GM18517 (cell line): Measurements from ENCODE around the gene MYZAP.

Experiments
- ATAC-seq: cut with Tn5 transposase; IDR thresholded peaks from one replicate; pipeline ENCODE4 v1.9.1; 2021; ENCODE audit warnings: mild to moderate bottlenecking, moderate library complexity; ENCODE audit not compliant: unreplicated experiment

MYZAP gene, protein sequence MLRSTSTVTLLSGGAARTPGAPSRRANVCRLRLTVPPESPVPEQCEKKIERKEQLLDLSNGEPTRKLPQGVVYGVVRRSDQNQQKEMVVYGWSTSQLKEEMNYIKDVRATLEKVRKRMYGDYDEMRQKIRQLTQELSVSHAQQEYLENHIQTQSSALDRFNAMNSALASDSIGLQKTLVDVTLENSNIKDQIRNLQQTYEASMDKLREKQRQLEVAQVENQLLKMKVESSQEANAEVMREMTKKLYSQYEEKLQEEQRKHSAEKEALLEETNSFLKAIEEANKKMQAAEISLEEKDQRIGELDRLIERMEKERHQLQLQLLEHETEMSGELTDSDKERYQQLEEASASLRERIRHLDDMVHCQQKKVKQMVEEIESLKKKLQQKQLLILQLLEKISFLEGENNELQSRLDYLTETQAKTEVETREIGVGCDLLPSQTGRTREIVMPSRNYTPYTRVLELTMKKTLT

DNA sequence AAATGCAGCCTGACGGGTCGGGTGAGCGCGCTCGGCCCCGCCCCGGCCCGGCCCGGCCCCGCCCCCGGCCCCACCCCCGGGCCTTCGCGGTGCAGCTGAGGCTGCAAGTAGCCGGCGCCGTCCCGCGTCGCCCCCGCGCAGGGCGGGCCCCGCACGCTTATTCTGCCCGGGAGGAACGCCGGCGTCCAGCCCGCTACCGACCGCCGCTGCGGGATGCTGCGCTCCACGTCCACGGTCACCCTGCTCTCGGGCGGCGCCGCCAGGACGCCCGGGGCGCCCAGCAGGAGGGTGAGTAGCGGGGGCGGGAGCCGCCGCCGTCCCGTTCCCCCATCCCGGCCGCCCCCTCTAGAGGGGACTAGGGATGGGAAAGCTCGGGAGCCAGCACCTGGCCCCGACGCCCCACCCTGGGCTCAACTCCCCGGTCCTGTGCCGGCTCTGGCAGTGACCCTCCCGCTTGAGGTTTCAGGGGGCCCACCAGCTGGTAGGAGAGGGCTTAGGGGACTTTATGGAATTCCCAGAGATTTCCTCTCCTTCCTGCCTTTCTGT is at the start of gene MYZAP:
MYZAP (plus strand) TSS at position 83 of the 546 bp plus-strand sequence; CDS start at position 214, 131 bp downstream.
- ATAC-seq = no peak

DNA sequence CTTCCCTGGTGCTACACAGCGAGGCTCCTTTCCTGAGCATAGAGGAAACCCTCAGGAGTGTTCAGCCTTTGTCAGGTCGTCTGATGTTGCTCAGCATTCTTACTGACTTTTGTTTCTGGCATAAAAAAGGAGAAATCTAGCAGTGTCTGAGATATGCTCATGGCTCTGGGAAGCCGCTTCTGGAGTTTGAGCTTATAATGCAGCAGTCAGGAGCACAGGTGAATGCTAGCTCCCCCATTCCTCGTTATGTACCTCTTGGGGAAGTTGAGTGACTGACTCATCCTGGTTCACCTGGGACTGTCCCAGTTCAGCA is 49.2 kb upstream of the MYZAP start:
- no peak for ATAC-seq

DNA sequence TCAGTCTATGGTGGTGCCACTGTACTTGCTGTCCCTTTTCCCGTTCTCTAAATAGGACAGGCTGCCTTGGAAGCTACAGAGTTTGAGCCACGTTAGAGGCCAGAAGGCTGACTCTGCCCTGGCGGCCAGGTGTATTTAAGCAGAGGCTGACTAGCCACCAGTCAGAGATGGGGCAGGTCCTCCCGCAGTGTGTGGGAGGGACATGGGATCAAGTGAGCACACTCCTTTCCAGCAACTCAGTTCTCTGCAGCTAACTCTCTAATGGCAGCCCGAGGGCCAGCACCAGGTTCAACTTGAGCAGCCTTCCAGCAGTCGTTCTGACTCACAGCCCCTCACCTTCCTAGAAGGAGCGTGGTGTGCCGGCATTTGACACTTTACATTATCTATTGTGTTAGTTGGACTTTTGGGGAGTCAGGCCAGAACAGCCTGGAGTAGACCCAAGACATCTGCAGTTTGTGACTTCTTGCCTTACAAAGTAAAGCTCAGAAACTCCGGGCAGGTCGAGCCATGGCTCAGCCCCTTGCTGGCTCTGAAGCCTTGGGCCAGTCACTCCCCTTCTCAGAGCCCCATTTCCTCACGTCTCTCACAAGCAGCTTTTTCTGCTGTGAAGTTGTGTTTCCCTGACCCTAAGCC is 46.7 kb upstream of the MYZAP start:
- no peak for ATAC-seq

DNA sequence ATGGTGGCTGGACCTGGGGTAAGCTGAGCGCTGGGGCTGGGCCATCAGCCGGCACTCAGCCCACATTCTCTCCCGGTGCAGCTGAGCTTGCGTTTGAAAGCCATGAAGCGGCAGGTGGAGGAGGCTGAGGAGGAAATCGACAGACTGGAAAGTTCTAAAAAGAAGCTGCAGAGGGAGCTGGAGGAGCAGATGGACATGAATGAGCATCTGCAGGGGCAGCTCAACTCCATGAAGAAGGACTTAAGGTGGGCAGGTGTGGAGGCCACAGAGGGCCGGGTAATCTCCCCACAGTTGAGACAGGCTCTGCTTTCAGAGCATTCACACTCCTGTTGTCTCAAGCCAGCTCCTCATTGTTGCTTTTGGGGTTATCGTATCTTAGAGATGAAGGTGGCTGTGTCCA is 45.7 kb upstream of the MYZAP start:
- ATAC-seq = no peak

DNA sequence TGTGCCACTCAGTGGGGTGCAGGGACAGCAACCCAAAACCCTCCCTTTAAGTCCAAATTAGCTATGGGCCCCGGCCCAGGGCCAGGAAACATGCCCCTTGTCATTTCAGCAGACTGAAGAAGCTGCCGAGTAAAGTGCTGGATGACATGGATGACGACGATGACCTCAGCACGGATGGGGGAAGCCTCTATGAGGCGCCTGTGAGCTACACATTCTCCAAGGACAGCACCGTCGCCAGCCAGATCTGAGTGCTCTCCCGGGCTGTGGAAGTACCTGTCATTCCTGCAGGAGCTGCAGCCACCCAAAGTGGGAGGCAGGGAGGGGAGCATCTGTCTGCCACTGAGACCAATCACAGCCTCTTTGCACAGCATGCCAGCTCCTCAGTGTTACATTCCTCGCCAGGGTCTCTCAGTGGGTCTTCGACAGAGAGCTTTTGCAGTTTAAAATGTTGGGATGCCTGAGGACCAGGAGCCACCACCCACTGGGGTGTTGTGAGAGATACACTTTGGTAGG is 44.4 kb upstream of the MYZAP start:
- ATAC-seq = no peak

DNA sequence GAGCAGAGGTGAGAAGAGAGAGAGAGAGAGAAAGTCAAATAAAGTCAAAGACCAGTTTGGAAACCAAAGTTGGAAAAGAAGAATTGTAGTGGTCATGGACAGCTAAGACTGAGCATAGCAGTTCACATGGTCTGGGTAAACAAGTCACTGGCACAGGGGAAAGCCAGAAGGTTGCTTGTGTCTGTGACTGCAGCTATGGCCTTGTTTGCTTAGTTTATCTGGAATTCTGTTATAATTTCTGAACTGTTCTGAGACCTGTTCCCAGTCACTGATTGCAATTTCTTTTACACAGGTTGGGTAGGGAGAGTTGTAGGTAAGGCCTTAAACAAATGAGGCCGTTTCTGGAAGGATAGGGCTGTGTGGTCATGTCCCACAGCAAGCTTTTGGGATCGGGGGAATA is 43.4 kb upstream of the MYZAP start:
- no peak for ATAC-seq

DNA sequence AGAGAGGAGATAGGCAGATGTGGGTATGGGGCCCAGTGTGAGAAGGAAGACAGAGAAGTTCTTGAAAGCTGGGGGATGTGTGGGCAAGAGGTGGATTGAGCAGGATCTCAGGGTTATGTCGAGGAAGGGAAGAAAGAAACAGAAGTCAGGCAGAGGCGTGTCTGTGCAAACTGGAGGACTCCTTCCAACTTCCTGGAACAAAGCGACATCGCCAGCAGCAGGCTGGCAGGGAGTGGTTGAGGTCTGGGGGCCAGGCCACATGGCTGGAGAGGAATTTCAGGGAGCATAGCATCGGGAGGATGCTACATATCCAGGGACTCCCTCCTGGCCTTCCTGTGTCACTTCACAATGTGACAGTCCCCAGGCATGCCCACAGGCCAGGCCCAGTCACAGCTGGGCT is 42.9 kb upstream of the MYZAP start:
- no peak for ATAC-seq

DNA sequence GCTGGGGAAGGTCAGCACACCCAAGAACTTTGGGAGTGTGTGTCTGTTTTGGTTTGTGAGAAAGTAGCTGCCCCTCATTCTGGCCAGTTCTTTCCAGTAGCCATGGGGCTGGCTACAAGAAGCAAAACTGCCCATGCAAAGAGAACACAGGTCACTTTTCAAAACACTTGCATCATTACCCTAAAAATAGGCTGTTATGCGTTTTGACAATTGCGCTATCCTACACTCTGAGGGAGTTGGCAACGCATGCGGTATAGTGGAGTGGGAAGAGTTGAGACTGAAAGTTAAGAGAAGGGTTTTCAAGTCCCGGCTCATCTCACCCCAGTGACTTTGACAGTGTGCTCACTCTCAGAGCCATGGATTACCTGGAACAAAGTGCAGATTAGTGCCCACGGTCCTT is 41.8 kb upstream of the MYZAP start:
- ATAC-seq = no peak

DNA sequence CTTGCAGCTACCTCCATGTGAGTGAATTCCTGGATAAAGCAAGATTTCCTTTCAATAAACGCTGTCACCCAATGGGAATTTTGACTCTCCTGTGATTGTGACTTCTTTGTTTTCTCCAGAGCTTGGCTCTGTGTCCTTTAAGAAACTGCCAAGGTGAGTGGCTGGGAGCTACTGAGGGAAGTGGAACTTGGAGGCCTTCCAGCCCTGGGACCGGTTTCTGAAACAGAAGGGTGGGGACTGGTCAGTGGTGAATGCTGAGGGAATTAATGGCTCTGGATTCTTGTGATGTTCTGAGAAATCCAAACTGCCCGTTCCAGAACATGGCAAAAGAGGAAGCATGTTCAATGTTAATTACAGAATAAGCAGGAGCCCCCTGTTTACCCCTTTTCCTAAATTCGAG is 41.1 kb upstream of the MYZAP start:
- no peak for ATAC-seq

DNA sequence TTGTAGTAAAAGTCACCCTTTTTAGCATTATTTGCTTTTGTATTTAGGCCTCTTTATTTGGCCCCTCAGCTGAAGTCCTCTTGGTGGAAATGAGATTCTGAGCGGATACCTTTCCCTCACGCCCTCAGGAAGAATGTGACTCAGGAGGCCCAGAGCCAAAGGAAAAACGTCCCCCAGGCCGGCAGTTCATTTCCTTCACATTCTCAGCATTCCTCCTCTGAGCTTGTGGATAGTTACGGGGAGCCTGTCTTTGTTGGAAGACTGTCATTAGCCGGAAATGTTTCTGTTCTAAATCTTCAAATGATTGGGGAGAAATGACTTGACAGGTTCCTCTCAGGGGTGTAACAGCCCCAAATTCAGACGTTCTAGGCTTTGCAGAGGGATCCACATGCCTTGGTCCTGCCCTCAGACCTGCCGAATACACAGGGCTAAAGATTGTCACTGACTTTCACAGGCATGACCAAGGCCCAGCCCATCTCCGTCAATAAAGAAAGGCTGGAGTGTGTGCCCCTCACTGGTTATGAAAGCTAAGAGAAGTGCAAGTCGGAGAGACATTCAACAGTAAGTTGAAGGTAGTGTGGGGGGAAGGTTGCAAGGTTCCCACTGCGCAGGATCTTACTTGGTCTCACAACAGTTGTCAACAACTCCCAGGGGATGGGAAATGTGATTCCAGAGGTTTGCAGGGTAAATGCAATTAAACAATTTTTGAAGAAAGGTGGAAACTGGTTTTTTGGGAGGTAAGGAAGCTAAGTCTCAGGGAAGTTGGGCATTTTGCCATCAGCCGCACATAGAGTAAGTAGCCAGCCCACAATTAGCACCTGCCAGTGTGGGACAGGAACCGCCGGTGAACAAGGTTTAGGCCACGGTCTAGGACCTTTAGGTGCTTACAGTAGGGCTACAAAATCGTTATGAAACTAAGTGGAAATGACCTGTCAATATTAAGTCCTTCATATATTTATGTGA is 39.7 kb upstream of the MYZAP start:
- ATAC-seq = no peak

DNA sequence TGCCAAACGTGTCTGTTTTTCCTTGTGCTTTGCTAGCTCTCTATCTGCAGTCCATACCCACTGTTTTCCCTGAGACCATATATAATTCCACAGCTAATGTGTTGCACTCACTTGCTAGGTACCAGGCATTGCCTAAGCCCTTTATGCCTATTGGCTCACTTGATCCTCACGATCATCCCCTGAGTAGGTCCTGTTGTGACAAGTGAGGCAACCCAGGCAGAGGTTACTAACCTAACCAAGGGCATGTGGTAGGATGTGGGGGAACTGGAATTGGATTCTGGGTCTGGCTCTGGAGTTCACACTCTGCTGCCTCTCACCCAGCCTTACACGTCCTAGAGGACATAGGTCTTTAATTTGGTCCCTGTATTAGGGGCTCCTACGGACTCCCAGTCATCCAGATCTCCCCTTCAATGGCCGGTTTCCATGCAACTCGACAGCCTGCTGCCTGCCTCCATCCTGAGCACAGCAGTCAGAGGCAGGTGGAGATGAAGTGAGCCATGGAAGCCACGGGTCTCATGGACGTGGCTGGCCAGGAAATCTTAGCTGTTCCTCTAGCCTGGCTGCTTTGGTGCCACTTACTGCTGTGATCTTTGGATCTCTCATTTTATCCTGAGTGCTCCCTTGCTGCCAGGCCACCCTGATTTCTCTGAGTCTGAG is 38.9 kb upstream of the MYZAP start:
- no peak for ATAC-seq

DNA sequence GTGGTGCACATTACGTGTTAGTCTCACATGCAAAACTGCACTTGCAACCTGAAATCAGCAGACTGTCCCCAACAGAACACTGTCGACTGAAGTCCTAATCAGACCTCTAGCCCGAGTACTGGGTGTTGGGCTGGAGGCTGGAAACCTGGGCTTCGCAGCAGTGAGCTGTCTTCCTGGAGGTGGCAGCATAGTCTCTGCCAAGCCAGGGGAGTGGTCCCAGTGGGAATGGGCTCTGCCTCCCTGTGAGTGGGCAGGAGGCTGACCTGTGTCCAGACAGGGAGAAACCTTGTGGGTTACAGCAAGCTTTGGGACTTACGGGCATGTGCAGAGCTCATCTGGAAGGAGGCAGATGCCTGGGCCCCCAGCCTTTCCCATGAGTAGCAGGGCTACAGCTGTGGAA is 38.2 kb upstream of the MYZAP start:
- no peak for ATAC-seq

DNA sequence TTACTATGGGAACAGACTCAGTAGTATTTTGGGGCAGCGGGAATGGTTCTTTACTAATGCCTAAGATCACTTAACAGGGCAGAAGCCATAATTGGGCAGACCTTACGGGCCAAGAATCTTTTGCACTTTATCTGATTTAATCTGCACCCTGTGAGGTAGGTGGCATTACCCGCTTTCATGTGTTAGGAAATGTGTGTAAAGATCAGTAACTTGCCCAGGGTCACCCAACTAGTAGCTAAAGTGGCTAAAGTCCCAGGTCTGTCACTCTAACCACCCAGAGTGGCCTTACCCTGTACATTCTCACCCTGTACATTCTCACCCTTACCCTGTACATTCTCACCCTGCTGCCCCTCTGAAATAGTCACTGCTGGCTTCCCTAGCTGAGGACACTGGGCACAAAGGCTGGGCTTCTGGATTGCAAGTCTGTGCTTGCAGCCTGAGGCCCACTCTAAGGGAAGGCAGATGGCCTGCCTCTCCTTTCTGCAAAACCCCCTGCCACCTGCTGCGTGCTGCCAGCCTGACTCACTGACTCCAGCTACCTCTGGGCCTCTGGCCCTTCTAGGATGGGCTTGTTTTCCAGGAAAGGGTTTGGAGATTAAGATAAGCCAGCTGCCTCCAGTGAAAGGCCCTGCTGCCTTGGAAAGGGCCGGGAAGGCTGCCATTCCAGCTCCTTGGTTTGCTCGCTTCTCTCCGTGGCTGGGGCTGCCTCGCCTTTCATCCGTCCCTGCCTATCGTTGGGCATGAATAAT is 37.5 kb upstream of the MYZAP start:
- no peak for ATAC-seq

DNA sequence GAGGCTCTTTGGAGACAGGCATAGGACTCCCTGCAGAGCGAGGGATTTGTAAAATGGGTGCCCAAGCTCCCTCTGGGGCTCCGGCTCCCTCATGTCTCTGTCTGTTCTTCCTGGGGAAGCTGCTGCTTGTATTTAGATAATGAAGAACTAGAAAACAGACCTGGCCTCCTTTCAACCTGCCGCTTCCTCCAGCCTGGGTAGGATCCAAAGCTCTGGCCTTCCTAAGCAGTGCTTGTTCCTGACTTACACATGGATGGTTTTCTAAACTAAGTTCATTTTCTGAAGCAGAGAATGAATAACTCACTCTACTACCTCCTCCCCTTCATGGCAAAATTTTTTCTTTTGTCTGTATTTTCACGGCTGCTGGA is 36.9 kb upstream of the MYZAP start:
- no peak for ATAC-seq

DNA sequence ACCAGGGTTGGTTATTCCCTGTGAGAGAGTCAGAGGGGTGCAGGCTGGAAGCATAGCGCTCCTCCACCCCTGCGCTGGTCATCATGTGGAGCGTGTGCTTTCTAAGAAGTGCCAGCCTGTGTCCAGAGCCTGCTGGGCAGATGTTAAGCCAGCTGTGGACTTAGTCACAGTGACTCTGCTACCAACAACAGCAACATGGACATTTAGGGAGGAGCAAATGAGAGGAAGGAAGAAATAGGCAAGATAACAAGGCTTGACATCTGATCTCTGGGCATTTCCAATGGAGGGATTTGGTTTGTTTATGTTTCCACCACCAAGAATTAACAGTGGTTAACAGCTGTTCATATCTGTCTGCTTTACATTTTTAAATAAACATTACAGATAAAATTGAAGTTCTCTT is 36.4 kb upstream of the MYZAP start:
- no peak for ATAC-seq

DNA sequence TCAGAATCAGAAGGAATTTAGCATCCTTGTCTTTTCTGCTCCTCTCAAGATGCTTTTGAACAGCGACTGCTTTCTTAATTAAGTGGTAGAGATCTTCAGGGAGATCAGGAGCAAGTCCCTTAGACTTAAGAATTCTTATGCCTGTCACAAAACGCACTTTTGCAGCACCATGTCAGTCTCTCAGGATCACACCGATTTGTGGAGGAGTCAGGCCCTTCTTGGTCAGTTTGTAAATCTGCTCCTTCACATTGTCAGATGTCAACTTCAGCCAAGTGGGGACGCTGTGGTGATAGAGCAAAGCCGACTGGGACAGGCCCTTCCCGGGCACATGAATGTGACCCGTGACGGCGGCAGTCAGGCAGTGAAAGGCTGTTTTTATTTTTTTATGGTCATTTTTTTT is 35.7 kb upstream of the MYZAP start:
- no peak for ATAC-seq

DNA sequence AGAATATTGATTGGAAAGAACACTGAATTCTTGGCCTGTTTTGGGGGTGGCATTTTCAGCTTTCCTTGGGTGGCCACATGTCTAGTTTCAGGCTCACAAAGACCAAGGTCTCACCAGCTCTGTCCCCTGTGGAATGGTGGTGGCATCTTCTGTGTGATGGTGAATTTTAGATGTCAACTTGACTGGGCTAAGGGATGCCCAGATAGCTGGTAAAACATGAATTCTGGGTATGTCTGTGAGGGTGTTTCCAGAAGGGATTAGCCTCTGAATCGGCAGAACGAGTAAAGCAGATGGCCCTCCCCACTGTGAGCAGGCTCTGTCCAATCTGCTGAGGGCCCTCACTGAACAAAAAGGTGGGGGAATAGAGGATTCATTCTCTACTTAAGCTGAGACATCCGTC is 34.4 kb upstream of the MYZAP start:
- ATAC-seq = no peak

DNA sequence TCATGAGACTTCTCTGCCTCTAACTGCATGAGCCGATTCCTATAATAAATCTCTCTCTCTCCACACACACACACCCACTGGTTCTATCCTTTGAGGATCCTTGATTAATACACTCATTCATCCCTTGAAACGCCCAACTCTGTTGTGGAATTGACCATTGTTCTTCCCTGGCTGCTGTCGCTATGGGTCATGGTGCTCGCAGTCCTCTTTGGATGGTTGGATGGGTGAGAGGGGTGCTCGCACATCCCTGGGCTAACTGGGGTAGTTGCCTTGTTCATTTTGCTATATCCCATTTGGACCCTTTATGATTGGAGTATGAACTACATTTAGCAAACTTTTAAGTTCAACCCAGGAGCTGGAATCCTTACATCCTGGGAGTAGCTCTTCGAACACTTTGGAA is 33.9 kb upstream of the MYZAP start:
- ATAC-seq = no peak

DNA sequence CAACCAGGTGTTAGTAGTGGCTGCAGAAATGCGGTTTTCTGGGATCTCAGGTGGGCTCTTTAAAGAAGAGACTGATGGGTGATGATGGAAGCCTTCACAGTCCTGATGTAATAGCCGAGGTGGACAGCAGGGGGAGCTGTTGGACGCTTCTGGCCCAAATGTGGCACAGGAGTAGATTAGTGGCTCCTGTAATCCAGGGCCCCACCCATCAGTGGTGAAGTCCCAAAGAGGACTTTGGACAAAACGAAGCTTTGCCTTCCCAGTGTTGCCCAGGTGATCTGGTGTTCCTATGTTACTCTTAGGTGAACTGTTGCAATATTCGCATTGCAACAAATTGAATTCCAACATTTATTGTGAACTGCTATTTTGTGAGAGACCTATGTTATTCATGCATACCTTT is 31.8 kb upstream of the MYZAP start:
- no peak for ATAC-seq
